ENCODE results near the gene MGST3.
"Not testable (repeated sequence)": the region's sequence is repeated elsewhere in the genome, so short reads cannot be mapped to it uniquely, and the experiment has no call there.

The MGST3 gene

GRCh38 chr1:165678509-165678908, 47.5 kb downstream of the MGST3 start:
- Histone ChIP-seq H3K36me3 (peaks cover 80% of the 10 kb centered on the region), H3K4me3 (ENCODE audit: low read depth in 1 of 2, low read length in 1 of 2) (no peak overlapping the region), H3K4me1 (ENCODE audit: control insufficient read depth in 1 of 2, insufficient read depth in 1 of 2, low read depth in 1 of 2, low read length in 1 of 2) (no peaks in the 10 kb centered on the region), H3K27me3 (no peaks in the 10 kb centered on the region), H3K27ac (no peak overlapping the region), H3K9me3 (no peaks in the 10 kb centered on the region)
- no peak for TF ChIP-seq CTCF (IDR thresholded peaks at IDR 0.05)

- Histone ChIP-seq H3K4me1 (ENCODE audit: control insufficient read depth in 1 of 2, insufficient read depth in 1 of 2, low read depth in 1 of 2, low read length in 1 of 2) (no peaks in the 10 kb centered on the region), H3K9me3 (no peaks in the 10 kb centered on the region), H3K4me3 (ENCODE audit: low read depth in 1 of 2, low read length in 1 of 2) (no peak overlapping the region), H3K27me3 (no peaks in the 10 kb centered on the region), H3K36me3 (peaks cover 80% of the 10 kb centered on the region), H3K27ac (no peak overlapping the region)
- TF ChIP-seq CTCF (IDR thresholded peaks at IDR 0.05): no peak
Measured at GRCh38 chr1:165679282-165680036, 48.4 kb downstream of the MGST3 start.

- peaks cover 77% of the 10 kb centered on the region for H3K36me3 ChIP-seq
- H3K27me3 ChIP-seq: no peaks in the 10 kb centered on the region
- no peaks in the 10 kb centered on the region for H3K9me3 ChIP-seq
- no peak for TF ChIP-seq CTCF (IDR thresholded peaks at IDR 0.05)
- no peaks in the 10 kb centered on the region for H3K4me1 ChIP-seq (ENCODE audit: control insufficient read depth in 1 of 2, insufficient read depth in 1 of 2, low read depth in 1 of 2, low read length in 1 of 2)
- H3K27ac ChIP-seq: no peak overlapping the region
- no peak overlapping the region for H3K4me3 ChIP-seq (ENCODE audit: low read depth in 1 of 2, low read length in 1 of 2)
Measured at GRCh38 chr1:165680303-165680702, 49.3 kb downstream of the MGST3 start.

- H3K4me1 ChIP-seq (ENCODE audit: control insufficient read depth in 1 of 2, insufficient read depth in 1 of 2, low read depth in 1 of 2, low read length in 1 of 2); H3K27ac ChIP-seq; H3K4me3 ChIP-seq (ENCODE audit: low read depth in 1 of 2, low read length in 1 of 2); H3K9me3 ChIP-seq; H3K27me3 ChIP-seq: not testable (repeated sequence)
- H3K36me3 ChIP-seq: peaks cover 77% of the 10 kb centered on the region
Measured at GRCh38 chr1:165680773-165681172, 49.7 kb downstream of the MGST3 start.

- Histone ChIP-seq H3K4me3 (ENCODE audit: low read depth in 1 of 2, low read length in 1 of 2) (no peak overlapping the region), H3K9me3 (no peaks in the 10 kb centered on the region), H3K27ac (no peak overlapping the region), H3K4me1 (ENCODE audit: control insufficient read depth in 1 of 2, insufficient read depth in 1 of 2, low read depth in 1 of 2, low read length in 1 of 2) (no peaks in the 10 kb centered on the region), H3K36me3 (peaks cover 55% of the 10 kb centered on the region), H3K27me3 (no peaks in the 10 kb centered on the region)
- TF ChIP-seq CTCF (IDR thresholded peaks at IDR 0.05): no peak
Measured at GRCh38 chr1:165683848-165684485, 52.9 kb downstream of the MGST3 start.

Data from neutrophil (primary cell).